Erythroblast (primary cell): Measurements from ENCODE around the gene AGAP1.

Source experiments
- GATA1 ChIP-seq: IDR thresholded peaks from 2 replicates; pipeline ENCODE4 v1.6.1; 2011; ENCODE audit warnings: low read depth, mild to moderate bottlenecking, control low read depth, low read length, moderate library complexity
- POLR2A ChIP-seq: IDR thresholded peaks from 2 replicates; pipeline ENCODE4 v1.6.1; 2011; ENCODE audit warnings: mild to moderate bottlenecking, low read length

- TF ChIP-seq POLR2A (no peak), GATA1 (no peak)
Observed at GRCh38 chr2:235545339-235546150, 51.7 kb downstream of the AGAP1 start.
